ENCODE measurements around the gene DLGAP1.

GRCh38 chr18:3861495-3861894, 593.6 kb downstream of the DLGAP1 start:
- TF ChIP-seq CTCF (IDR thresholded peaks at IDR 0.05; ENCODE audit: low read length) = no peak
- TF ChIP-seq EZH2 (IDR thresholded peaks at IDR 0.05; ENCODE audit: borderline replicate concordance, low read length) = no peak

All from OCI-LY1 (cell line).